Activated T-cell treated with anti-CD3 and anti-CD28 coated beads for 24 hours (primary cell): ENCODE measurements around the gene DLX4.

Experiments
- DNase-seq: peaks from one replicate; pipeline ENCODE4 v3.0.0-alpha.2; 2020; ENCODE audit warnings: low read depth

DLX4 gene

GRCh38 chr17:49987681-49988441 is 18.9 kb downstream of the DLX4 start:
- DNase-seq = no peak

GRCh38 chr17:49989518-49989880 is 20.5 kb downstream of the DLX4 start:
- no peak for DNase-seq

- DNase-seq = no peak
These were observed 21.3 kb downstream of the DLX4 start for GRCh38 chr17:49990331-49990730.

- DNase-seq = no peak
These were observed 21.9 kb downstream of the DLX4 start for GRCh38 chr17:49990921-49991320.

GRCh38 chr17:49991409-49991808 is 22.4 kb downstream of the DLX4 start:
- DNase-seq = no peak

- DNase-seq = no peak
These were observed 23.4 kb downstream of the DLX4 start for GRCh38 chr17:49992191-49992932.

GRCh38 chr17:49992933-49993422 is 24.0 kb downstream of the DLX4 start:
- DNase-seq = no peak

- DNase-seq = no peak
These were observed 24.6 kb downstream of the DLX4 start for GRCh38 chr17:49993423-49994060.

GRCh38 chr17:49994085-49995054 is 25.4 kb downstream of the DLX4 start:
- DNase-seq = no peak

GRCh38 chr17:49995055-49995738 is 26.2 kb downstream of the DLX4 start, which contains the start of gene DLX3:
TSS of gene DLX3 (minus strand) at chr17:49995224. CDS start at chr17:49994998, 226 bp downstream.
- DNase-seq = peak; percentile 13

- no peak for DNase-seq
These were observed 27.1 kb downstream of the DLX4 start for GRCh38 chr17:49996121-49996494.

GRCh38 chr17:49996495-49997300 is 27.7 kb downstream of the DLX4 start:
- peak; percentile 50 for DNase-seq

- no peak for DNase-seq
These were observed 28.3 kb downstream of the DLX4 start for GRCh38 chr17:49997301-49997650.

- peak; percentile 79 for DNase-seq
These were observed 29.0 kb downstream of the DLX4 start for GRCh38 chr17:49997773-49998703.

- no peak for DNase-seq
These were observed 30.0 kb downstream of the DLX4 start for GRCh38 chr17:49998836-49999511.

GRCh38 chr17:50003911-50004310 is 34.9 kb downstream of the DLX4 start:
- no peak for DNase-seq

- no peak for DNase-seq
These were observed 40.3 kb downstream of the DLX4 start for GRCh38 chr17:50009282-50009681.

- DNase-seq = no peak
These were observed 44.1 kb downstream of the DLX4 start for GRCh38 chr17:50013079-50013478.
